HG02763 (cell line): Measurements from ENCODE around the gene BCAS4.
A peak's percentile ranks its signal among the peaks of the same experiment; 100 is the strongest.

Experiments used
- ATAC-seq: cut with Tn5 transposase; IDR thresholded peaks from one replicate; pipeline ENCODE4 v1.9.1; 2021; ENCODE audit warnings: mild to moderate bottlenecking, moderate library complexity; ENCODE audit not compliant: unreplicated experiment

The BCAS4 gene

GRCh38 chr20:50903353-50904051, 108.6 kb downstream of the BCAS4 start:
- ATAC-seq: no peak

DNA sequence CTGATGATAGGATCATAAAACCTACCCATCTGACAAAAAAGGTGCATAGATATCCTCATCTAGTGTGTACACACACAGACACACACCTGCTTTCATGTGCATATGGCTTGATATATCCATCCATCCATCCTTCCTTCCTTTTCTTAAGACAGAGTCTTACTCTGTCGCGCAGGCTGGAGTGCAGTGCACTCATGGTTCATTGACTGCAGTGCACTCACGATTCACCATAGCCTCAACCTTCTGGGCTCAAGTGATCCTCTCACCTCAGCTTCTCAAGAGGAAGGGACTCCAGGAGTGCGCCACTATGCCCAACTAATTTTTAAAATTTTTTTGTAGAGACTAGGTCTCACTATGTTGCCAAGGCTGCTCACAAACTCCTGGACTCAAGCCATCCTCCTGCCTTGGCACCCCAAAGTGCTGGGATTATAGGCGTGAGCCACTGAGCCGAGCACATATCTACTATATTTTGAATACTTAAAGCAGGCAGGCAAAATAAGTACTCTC, 109.3 kb downstream of the BCAS4 start:
- ATAC-seq: no peak

- no peak for ATAC-seq
These were observed 114.6 kb downstream of the BCAS4 start for GRCh38 chr20:50909413-50909812.

DNA sequence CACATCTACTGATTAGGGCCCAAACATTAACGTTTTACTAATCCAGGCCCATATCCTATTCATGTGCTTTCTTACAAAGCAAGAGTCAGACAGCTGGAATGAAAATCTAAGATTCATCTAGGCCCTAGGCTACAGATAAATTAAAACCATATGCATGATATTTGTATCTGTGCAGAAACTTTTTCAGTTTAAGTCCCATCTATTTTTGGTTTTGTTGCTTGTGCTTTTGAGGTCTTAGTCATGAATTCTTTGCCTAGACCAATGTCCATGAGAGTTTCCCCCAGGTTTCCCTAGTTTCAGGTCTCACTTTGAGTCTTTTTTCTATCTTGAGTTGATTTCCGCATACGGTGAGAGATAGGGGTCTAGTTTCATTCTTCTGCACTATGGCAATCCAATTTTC, 116.2 kb downstream of the BCAS4 start:
- no peak for ATAC-seq

DNA sequence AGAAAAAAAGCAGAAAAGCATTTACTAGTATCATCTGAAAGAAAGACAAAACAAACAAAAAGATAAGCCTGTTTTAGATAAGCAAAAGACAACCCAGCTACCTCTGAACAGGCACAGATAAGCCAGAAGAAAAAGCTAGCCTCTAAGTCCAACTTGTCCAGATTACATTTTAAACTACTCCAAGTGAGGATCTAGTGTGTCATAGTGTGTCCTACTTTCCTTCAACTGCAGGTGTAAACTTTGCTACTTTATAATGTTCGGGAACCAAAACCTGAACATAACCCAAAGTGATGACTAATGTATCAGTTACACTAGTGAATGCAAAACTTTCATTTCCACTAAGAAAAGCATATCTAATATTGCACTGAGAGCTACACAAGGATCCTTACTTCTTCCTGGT, 116.9 kb downstream of the BCAS4 start:
- peak; percentile 46 for ATAC-seq

- ATAC-seq: no peak
These were observed 119.0 kb downstream of the BCAS4 start for GRCh38 chr20:50913690-50914375.

DNA sequence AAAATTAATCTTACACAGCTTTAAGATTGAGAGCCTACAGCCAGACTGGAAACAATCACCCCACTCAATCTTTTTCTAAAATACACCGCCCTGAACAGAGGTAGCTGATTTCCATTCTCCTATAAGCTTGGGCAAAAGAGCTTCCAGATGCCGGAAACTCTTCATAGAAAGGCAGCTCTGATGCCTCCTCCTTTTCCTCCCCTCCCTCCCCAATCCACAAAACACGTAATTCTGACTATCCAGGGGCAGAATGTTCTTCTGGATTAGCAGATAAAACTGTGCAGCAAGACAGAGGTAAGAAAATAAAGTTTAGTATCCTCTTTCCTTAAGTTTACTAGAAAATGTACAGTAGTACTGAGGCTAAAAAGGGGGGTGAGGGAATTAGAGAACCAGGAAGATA, 120.6 kb downstream of the BCAS4 start:
- ATAC-seq: no peak

DNA sequence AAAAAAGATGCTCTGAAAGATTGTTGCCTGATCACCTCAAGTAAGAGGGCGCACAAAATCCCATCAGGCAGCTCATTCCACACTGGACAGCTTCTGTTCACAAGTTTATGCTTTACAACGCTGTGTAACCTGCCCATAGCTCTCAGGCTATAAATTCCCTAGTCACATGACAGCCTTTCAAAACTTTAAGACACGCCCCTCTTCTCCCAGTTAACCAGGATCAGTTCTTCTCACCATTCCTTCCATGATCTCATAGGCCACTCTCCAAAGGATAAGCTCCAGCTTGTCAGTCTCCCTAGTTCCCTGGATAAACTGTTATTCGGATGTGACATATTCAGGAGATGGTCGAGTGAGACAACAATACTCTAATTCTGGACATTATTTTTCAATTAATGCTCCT, 121.4 kb downstream of the BCAS4 start:
- ATAC-seq: no peak

GRCh38 chr20:50916934-50917333, 122.1 kb downstream of the BCAS4 start:
- no peak for ATAC-seq

DNA sequence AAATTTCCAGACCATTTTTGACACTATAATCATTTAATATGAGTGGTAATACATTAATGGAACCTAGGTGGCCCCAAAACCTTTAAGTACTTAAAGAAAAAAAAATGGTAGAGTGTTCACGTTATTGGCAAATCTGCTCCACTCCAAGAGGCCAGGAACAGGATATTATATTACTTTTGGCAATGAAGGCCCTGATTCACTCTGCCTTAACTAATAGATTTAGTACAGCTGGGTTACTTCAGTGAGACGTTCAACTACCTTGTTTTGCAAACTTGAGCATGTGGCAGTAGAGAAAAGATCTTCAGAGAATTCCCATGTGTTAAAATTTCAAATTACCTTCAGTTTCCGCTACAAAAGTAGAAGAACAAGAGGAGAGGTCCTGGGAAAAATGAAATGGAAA, 123.5 kb downstream of the BCAS4 start:
- ATAC-seq: no peak

DNA sequence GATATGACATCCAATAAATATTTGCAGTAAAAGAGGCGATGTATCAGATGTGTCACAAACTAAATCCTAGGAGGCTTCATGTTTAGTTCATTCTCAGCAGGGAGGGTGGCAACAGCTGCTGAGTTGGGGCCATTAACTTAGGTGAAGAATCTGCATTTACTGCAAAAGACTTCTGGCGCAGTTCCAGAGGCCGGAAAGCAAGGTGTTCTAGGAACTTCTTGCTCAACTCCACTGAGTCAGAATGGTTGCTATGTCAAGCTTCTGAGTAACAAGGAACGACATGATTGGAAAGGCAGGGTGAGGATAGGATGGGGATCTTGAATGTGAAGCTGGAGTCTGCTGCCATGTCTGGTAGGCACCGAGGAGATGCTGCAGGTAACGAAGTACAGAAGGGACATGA, 124.7 kb downstream of the BCAS4 start:
- ATAC-seq: no peak

- no peak for ATAC-seq
These were observed 126.1 kb downstream of the BCAS4 start for GRCh38 chr20:50920997-50921396.

DNA sequence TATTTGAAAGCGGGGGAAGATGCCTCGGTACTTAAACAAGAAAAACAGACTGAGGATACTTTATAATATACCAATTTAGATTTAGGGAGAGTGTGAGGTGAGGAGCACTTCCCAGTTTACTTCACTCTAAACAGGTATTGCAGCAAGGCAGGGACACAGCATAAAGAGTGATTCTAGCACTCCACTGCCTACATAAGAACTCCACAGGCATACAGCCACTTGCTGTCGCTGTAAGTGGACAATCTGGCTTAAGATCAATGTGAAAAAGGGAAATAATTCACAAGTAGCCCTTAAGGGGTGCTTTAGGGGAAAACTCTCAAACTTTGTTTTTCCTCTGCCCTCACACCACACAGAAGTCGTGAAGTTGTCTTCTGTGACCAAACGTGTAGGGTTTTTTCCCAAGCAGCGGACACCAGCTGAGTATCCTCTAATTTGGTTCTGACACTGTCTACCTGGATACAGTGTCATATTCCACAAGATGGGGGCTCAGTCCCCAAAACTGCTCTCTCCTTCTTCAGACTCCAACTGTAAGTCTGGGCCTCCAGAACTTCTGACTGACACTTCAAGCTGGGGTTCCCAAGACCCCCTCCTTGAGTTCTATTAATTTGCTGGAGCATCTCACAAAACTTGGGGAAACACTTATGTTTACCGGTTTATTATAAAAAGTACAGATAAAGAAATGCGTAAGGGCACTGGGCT, 127.1 kb downstream of the BCAS4 start:
- no peak for ATAC-seq

DNA sequence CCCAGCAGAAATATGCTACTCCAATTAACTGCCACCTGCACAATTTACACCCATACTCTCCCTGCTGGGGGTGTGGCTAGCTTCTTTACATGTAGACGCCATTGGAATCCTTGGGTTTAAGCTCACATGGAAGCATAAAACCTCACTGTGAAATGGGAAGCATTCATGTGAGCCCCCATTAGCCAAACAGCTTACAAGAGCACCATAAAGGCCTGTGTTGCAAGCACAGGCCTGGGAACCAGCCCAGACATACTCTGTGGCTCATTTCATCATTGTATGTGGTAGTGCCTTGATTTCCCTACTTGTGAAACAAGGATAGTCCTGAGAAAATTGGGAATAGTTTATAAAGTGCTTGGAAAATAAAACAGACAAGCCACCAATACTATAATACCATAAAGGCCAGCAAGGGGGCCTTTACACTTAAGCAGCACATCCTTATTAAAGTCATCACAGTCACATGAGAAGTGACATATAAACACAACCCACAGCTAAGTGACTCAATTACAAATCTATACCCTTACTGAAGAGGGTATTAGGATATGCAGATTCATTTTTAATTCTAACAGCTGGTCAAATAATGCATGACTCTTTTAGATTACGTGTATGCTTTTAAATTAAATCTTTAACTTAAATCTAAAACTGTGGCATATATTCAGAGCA, 129.5 kb downstream of the BCAS4 start:
- no peak for ATAC-seq

DNA sequence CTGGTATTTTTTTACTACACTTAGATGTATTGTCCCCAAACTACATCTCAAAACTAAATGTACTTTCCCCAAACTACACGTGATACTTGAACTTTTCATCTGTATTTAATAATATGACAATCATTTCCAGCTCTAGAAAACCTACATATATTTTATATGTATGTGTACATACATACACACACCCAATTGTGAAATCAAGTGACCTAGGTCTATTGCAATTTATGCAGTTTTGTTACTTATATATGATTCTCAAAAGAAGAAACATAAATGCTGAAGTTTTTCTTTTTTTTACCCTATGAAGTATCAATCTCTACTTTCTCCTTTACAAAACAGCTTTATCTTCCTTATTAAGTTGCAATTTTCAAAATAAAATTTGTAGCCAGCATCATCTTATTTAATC, 131.7 kb downstream of the BCAS4 start:
- no peak for ATAC-seq
